HG03469 (cell line): Measurements from ENCODE around the gene MIPOL1.
"Not testable (repeated sequence)": the region's sequence is repeated elsewhere in the genome, so short reads cannot be mapped to it uniquely, and the experiment has no call there.

Source experiments
- ATAC-seq: cut with Tn5 transposase; IDR thresholded peaks from one replicate; pipeline ENCODE4 v1.9.1; 2021; ENCODE audit warnings: mild to moderate bottlenecking, moderate library complexity, moderate number of reproducible peaks; ENCODE audit not compliant: unreplicated experiment

The MIPOL1 gene

GRCh38 chr14:37384870-37385596 is 187.3 kb downstream of the MIPOL1 start:
- no peak for ATAC-seq

DNA sequence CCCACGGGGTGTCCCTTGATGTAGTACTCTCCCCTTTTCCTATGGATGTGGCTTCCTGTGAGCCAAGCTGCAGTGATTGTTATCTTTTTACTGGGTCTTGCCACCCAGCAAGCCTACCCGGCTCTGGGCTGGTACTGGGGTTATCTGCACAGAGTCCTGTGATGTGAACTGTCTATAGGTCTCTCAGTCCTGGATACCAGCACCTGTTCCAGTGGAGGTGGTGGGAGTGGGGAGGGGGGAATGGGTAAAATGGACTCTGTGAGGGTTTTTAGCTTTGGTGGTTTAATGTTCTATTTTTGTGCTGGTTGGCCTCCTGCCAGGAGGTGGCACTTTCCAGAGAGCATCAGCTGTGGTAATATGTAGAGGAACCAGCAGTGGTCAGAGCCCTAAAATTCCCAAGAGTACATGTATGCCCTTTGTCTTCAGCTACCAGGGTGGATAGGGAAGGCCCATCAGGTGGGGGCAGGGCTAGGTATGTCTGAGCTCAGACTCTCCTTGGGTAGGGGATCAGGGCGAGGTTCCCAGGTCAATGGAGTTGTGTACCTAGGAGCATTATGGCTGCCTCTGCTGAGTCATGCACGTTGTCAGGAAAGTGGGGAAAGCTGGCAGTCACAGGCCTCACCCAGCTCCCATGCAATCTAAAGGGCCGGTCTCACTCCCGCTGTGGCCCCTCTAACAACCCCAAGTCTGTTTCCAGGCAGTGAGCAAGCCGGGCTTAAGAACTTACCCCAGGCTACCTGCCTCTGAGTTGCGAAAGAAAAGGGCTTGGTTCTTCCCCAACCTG is 199.6 kb downstream of the MIPOL1 start:
- ATAC-seq = not testable (repeated sequence)

DNA sequence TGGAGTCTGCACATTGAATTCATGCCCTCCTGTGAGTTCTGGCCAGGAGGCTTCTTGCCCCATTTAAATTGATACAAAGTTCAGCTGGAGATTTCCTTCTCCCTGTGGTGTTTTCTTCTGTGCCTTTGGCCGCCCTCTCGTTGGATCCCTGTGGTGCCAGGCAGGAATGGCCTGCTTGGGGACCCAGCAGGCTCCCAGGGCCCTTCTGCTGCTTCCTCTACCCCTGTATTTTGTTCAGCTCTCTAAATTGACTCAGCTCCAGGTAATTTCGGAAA is 200.1 kb downstream of the MIPOL1 start:
- ATAC-seq = no peak

DNA sequence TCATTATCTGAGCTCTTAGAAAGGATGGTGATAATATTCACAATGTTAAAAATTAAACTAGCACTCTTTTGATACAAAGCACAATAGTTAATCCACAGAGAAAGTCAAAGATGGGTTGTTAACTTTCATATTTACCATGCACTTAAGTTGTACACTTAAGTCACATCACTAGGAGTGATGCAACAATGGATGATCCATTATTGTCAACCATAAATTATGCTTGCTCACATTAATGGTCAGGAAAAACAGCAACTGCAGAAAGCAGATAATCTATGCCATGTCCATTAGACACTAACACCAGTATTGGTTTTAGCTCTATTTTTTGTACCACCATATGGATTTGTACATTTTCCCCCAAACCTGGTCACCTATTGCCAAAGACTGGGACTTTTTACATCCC is 201.8 kb downstream of the MIPOL1 start:
- no peak for ATAC-seq

GRCh38 chr14:37401093-37401492 is 203.4 kb downstream of the MIPOL1 start:
- ATAC-seq = no peak

DNA sequence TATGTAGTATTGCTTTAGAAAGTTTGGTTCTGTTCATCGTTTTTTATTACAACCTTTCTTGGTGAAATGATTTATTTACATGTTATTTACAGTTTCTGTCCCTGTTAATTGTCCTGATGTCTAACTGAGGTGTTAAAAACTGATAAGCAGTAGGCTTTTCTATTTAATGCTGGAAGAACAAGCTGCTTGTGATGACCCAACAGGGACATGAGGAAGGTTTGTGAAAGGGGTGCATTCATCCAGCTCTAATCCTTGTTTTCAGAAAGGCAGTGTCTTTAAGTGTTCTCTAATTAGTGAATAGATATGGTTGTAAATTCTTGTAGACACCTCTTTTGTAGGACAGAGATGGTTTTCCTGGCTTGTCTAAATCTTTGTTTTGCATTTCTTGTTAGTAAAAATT is 205.9 kb downstream of the MIPOL1 start:
- no peak for ATAC-seq

DNA sequence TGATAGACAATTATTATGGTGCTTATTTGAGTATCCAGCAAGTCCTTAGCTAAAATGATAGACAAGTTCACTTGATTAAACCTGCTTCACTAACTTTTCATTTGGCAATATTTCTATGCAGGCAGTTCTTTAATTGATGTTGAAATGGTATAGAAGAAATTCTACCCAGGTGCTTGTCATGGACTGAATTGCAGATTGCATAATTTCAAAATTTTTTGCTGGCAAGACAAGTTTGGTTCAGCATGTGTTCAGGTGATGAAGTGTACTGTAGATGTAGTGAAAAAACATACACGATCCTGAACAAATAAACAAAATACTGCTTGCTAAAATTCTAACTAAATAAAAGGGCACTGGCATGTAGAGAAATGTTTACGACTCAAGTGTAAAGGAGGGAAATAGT is 208.4 kb downstream of the MIPOL1 start:
- ATAC-seq = no peak

GRCh38 chr14:37411079-37411735 is 213.5 kb downstream of the MIPOL1 start:
- ATAC-seq = no peak

- ATAC-seq = no peak
Measured at GRCh38 chr14:37413050-37413449, 215.3 kb downstream of the MIPOL1 start.

- no peak for ATAC-seq
Measured at GRCh38 chr14:37413504-37414003, 215.8 kb downstream of the MIPOL1 start.

DNA sequence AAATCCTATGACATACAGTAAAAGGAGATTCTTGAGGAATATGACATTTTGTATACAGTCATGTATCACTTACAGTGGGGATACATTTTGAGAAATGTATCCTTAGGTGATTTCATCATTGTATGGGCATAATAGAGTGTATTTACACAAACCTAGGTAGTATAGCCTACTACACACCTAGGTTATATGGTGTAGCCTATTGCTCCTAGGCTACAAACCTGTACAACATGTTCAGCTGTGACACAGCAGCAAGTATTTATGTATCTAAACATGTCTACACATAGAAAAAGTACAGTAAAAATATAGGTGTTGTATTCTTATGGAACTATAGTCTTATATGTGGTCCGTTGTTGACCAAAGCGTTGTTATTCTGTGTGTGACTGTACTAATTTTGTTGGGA is 218.5 kb downstream of the MIPOL1 start:
- ATAC-seq = no peak

- ATAC-seq = no peak
Measured at GRCh38 chr14:37417151-37417550, 219.4 kb downstream of the MIPOL1 start.

DNA sequence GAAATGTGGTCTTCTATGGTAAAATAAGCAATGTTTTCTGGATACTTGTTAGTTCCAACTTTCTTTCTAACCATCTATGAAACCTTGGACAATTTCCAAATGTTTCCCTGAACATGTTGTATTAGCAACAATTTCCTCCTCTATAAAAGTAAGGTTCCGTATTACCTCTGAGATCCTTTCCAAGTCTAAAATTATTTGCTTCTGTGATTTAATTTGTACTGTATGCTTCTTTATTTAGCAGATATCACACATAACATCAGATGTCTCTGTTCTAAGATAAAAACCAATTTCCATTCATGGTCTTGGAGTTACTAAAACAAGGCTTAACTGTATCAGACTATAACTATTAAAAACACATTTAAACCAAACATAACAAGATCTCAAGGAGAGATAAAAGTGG is 220.1 kb downstream of the MIPOL1 start:
- no peak for ATAC-seq

GRCh38 chr14:37420622-37421021 is 222.9 kb downstream of the MIPOL1 start:
- no peak for ATAC-seq

GRCh38 chr14:37422319-37422718 is 224.6 kb downstream of the MIPOL1 start:
- ATAC-seq = no peak

DNA sequence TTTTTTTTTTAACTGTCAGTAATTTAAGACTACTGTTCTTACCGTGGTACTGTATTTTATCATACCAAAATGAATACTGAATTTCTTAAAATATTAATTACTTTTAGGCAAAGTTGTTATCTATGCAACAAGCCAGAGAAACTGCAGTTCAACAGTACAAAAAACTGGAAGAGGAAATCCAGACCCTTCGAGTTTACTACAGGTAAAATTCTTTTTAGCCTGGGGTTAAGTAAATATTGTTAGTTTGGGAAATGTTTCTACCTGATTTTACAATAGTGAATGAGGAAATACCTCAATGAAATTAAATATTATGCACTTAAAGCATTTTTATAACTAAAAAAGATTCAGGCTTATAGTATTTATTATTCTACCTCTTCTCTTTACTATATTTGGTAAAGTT is 225.0 kb downstream of the MIPOL1 start:
- no peak for ATAC-seq

DNA sequence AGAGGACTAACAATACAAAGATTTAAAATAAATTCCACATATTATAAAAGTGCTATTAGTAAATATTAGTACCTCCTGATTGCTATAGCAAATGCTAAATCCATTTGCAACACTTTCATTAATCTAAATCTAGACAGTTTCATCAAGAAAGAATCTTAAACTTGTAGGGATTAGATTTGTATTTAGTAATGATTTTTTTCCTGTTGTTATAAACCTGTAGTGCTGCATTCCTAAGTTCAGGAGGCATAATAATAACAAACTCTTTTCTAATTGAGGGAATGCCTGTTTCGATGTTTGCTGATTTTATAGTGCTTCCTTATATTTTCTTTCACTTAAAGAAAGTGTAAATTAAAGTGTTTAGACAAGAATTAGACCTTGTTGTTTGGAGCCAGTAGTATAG is 231.2 kb downstream of the MIPOL1 start:
- ATAC-seq = no peak

- no peak for ATAC-seq
Measured at GRCh38 chr14:37429618-37430017, 231.9 kb downstream of the MIPOL1 start.

DNA sequence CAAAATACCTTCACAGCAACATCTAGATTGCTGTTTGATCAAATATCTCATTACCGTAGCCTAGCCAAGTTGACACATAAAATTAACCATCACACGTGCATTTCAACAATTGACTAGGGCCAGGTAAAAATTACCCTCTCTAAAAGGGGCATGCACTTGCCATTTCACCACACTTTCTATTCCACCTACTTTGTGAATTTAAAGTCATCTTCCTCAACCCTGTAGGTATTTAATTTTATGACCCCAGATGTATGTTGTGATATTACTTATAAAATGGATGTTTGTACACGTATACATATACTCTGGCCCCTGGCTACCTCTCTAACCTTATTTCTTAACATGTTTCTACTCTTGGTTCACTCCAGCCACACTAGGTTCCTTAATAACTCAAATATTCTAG is 237.1 kb downstream of the MIPOL1 start:
- no peak for ATAC-seq

DNA sequence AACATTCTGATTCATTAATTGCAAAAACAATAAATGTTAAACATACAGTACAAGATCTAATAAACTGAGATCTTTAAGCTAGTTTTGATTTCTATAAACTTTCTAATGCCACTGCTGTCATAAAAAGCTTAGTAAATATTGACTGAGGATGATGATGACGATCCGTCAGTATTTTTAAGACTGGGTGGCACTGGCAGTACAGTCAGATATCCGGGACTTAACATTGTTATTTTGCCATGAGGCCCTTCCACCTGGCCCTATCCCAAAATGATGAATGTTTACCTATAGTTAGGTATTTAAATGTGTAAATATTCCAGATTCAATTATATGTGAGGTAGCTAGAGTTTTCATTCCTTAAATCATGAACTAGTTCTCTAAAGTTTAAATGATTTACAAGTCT is 238.8 kb downstream of the MIPOL1 start:
- ATAC-seq = no peak

GRCh38 chr14:37437490-37437889 is 239.8 kb downstream of the MIPOL1 start:
- no peak for ATAC-seq

- ATAC-seq = no peak
Measured at GRCh38 chr14:37438444-37438843, 240.7 kb downstream of the MIPOL1 start.
